DOHH2 (cell line): ENCODE measurements around the gene IRF2BP1.
"Not testable (repeated sequence)": the region's sequence is repeated elsewhere in the genome, so short reads cannot be mapped to it uniquely, and the experiment has no call there.

ENCODE experiments used
- EZH2phosphoT487 ChIP-seq: fragments of 200-600 bp; sonication (generic); IDR thresholded peaks from 2 replicates; pipeline ENCODE4 v1.6.1; 2017; ENCODE audit warnings: borderline replicate concordance, mild to moderate bottlenecking, antibody characterized with exemption, low read length, moderate library complexity, mixed read lengths
- TF ChIP-seq, protein P1 (sequence below): fragments of 200-600 bp; sonication (generic); IDR thresholded peaks from one replicate; pipeline ENCODE4 v1.5.1; 2014; ENCODE audit warnings: antibody characterized with exemption, mild to moderate bottlenecking, low read depth, low read length; ENCODE audit not compliant: poor library complexity, severe bottlenecking

DNA sequence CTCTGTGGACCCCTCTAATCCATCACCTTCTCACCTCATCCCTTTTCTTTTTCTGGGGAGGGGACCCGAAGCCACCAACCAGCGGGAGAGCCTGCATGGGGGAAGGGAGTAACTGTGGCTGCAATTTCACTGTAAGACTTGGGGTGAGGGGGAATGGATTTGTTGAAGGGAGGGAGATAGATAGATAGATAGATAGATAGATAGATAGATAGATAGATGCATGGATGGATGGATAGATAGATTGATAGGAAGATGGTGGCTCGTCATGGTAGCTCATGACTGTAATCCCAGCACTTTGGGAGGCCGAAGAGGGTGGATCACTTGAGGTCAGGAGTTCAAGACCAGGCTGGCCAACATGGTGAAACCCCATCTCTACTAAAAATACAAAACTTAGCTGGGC is 18.7 kb downstream of the IRF2BP1 start:
- TF ChIP-seq, protein P1, sequence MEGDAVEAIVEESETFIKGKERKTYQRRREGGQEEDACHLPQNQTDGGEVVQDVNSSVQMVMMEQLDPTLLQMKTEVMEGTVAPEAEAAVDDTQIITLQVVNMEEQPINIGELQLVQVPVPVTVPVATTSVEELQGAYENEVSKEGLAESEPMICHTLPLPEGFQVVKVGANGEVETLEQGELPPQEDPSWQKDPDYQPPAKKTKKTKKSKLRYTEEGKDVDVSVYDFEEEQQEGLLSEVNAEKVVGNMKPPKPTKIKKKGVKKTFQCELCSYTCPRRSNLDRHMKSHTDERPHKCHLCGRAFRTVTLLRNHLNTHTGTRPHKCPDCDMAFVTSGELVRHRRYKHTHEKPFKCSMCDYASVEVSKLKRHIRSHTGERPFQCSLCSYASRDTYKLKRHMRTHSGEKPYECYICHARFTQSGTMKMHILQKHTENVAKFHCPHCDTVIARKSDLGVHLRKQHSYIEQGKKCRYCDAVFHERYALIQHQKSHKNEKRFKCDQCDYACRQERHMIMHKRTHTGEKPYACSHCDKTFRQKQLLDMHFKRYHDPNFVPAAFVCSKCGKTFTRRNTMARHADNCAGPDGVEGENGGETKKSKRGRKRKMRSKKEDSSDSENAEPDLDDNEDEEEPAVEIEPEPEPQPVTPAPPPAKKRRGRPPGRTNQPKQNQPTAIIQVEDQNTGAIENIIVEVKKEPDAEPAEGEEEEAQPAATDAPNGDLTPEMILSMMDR: not testable (repeated sequence)
- TF ChIP-seq EZH2phosphoT487: not testable (repeated sequence)
